MM.1S (cell line): ENCODE results near the gene MRPL51.

ENCODE experiments used
- DNase-seq: peaks from one replicate; pipeline ENCODE4 v3.0.0-alpha.2; 2015
- H2AFZ ChIP-seq: fragments of 300-600 bp; sonication (generic); 2 replicates; pipeline ENCODE4 v1.6.0; 2016; ENCODE audit warnings: antibody characterized with exemption, low read length
- H3F3A ChIP-seq: fragments of 300-600 bp; sonication (generic); 2 replicates; pipeline ENCODE4 v1.6.1; 2016; ENCODE audit warnings: mild to moderate bottlenecking, antibody characterized with exemption, low read length, moderate library complexity, mixed read lengths; ENCODE audit not compliant: insufficient read depth
- H3K27ac ChIP-seq: fragments of 300-600 bp; sonication (generic); 2 replicates; pipeline ENCODE4 v1.5.1; 2016; ENCODE audit warnings: mild to moderate bottlenecking, low read length
- H3K27me3 ChIP-seq: fragments of 300-600 bp; sonication (generic); replicated peaks from 2 replicates; pipeline ENCODE4 v1.6.0; 2016; ENCODE audit warnings: low read length; ENCODE audit not compliant: insufficient read depth
- H3K36me3 ChIP-seq: fragments of 300-600 bp; sonication (generic); replicated peaks from 2 replicates; pipeline ENCODE4 v1.6.1; 2016; ENCODE audit warnings: mild to moderate bottlenecking, low read length, mixed read lengths; ENCODE audit not compliant: insufficient read depth
- H3K4me1 ChIP-seq: fragments of 300-600 bp; sonication (generic); 2 replicates; pipeline ENCODE4 v1.6.1; 2016; ENCODE audit warnings: low read length, mixed read lengths
- H3K4me2 ChIP-seq: fragments of 300-600 bp; sonication (generic); 2 replicates; pipeline ENCODE4 v1.6.0; 2016; ENCODE audit warnings: low read depth, low read length
- H3K4me3 ChIP-seq: fragments of 300-600 bp; sonication (generic); 2 replicates; pipeline ENCODE4 v1.5.1; 2016; ENCODE audit warnings: low read length, mixed read lengths
- H3K79me2 ChIP-seq: fragments of 300-600 bp; sonication (generic); 2 replicates; pipeline ENCODE4 v1.6.1; 2016; ENCODE audit warnings: mixed run types, low read length, mixed read lengths
- H3K9ac ChIP-seq: fragments of 300-600 bp; sonication (generic); 2 replicates; pipeline ENCODE4 v1.6.1; 2016; ENCODE audit warnings: low read length, mixed read lengths
- H3K9me2 ChIP-seq: fragments of 300-600 bp; sonication (generic); replicated peaks from 2 replicates; pipeline ENCODE4 v1.6.1; 2016; ENCODE audit warnings: mild to moderate bottlenecking, low read length, mixed read lengths; ENCODE audit not compliant: insufficient read depth
- H3K9me3 ChIP-seq: fragments of 300-600 bp; sonication (generic); replicated peaks from 2 replicates; pipeline ENCODE4 v1.6.1; 2016; ENCODE audit warnings: mild to moderate bottlenecking, low read length, mixed read lengths; ENCODE audit not compliant: insufficient read depth
- H4K20me1 ChIP-seq: fragments of 300-600 bp; sonication (generic); 2 replicates; pipeline ENCODE4 v1.6.1; 2016; ENCODE audit warnings: mild to moderate bottlenecking, low read length, moderate library complexity, mixed read lengths; ENCODE audit not compliant: insufficient read depth
- EZH2 ChIP-seq: fragments of 300-600 bp; sonication (generic); optimal IDR thresholded peaks from 2 replicates; pipeline ENCODE3; 2017; ENCODE audit warnings: low read depth, mild to moderate bottlenecking, antibody characterized with exemption, low read length, mixed read lengths
- EZH2phosphoT487 ChIP-seq: fragments of 300-600 bp; sonication (generic); IDR thresholded peaks from 2 replicates; pipeline ENCODE4 v1.6.1; 2018; ENCODE audit warnings: antibody characterized with exemption, low read length
- TF ChIP-seq, protein P1 (sequence below): fragments of 300-600 bp; sonication (generic); IDR thresholded peaks from 2 replicates; pipeline ENCODE4 v1.5.1; 2016; ENCODE audit warnings: antibody characterized with exemption, low read length, mixed read lengths

Gene MRPL51

DNA sequence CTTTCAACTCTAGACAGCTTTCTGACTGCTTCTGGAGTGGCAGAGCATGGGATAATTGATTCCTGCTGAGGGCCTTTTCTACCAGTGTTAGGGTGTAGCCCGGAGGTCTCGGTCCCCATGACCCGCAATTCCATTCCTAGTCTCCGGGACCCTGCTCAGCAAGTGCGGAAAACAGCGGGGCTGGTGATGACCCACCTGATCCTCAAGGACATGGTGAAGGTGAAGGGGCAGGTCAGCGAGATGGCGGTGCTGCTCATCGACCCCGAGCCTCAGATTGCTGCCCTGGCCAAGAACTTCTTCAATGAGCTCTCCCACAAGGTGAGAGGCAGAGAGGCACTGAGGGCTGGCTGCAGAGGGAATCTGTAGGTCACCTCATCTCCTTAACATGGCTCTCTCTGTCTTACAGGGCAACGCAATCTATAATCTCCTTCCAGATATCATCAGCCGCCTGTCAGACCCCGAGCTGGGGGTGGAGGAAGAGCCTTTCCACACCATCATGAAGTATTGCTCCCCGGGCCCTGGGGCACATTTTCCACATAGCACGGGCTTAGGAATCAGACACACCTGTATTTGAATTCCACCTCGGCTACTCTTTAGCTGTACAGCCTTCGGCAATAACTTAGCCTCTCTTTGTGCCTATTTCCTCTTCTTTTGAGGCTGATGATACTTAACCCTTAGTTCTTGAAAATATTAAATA is 35.6 kb upstream of the MRPL51 start:
- no peak overlapping the region for H2AFZ ChIP-seq
- H3K4me3 ChIP-seq: no peak overlapping the region
- no peaks in the 10 kb centered on the region for H3K27me3 ChIP-seq
- no peak overlapping the region for H3K4me2 ChIP-seq
- H3K79me2 ChIP-seq: peaks cover 37% of the 10 kb centered on the region
- H3K9me3 ChIP-seq: no peaks in the 10 kb centered on the region
- H3K9me2 ChIP-seq: no peaks in the 10 kb centered on the region
- H3K9ac ChIP-seq: no peak overlapping the region
- no peaks in the 10 kb centered on the region for H4K20me1 ChIP-seq
- peaks cover 13% of the 10 kb centered on the region for H3K4me1 ChIP-seq
- no peak overlapping the region for H3K27ac ChIP-seq
- no peak for DNase-seq
- TF ChIP-seq, protein P1, sequence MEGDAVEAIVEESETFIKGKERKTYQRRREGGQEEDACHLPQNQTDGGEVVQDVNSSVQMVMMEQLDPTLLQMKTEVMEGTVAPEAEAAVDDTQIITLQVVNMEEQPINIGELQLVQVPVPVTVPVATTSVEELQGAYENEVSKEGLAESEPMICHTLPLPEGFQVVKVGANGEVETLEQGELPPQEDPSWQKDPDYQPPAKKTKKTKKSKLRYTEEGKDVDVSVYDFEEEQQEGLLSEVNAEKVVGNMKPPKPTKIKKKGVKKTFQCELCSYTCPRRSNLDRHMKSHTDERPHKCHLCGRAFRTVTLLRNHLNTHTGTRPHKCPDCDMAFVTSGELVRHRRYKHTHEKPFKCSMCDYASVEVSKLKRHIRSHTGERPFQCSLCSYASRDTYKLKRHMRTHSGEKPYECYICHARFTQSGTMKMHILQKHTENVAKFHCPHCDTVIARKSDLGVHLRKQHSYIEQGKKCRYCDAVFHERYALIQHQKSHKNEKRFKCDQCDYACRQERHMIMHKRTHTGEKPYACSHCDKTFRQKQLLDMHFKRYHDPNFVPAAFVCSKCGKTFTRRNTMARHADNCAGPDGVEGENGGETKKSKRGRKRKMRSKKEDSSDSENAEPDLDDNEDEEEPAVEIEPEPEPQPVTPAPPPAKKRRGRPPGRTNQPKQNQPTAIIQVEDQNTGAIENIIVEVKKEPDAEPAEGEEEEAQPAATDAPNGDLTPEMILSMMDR: no peak
- TF ChIP-seq EZH2phosphoT487 (no peak), EZH2 (no peak)
- peaks cover 36% of the 10 kb centered on the region for H3F3A ChIP-seq
- peaks cover 48% of the 10 kb centered on the region for H3K36me3 ChIP-seq

DNA sequence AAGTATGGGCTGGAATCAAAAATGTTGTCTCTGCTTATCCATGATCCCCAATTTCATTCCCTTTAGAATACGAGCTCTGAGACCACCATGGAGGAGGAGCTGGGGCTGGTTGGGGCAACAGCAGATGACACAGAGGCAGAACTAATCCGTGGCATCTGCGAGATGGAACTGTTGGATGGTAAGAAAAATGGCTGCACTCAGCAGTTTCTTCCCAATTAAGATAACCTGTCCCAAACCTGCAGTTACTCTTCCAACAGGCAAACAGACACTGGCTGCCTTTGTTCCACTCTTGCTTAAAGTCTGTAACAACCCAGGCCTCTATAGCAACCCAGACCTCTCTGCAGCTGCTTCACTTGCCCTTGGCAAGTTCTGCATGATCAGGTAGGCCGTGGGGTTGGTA is 34.6 kb upstream of the MRPL51 start:
- no peak overlapping the region for H3K9ac ChIP-seq
- no peak overlapping the region for H3K4me2 ChIP-seq
- TF ChIP-seq, protein P1: no peak
- TF ChIP-seq EZH2 (no peak), EZH2phosphoT487 (no peak)
- H3K27me3 ChIP-seq: no peaks in the 10 kb centered on the region
- H3K36me3 ChIP-seq: peaks cover 54% of the 10 kb centered on the region
- peaks cover 13% of the 10 kb centered on the region for H3K4me1 ChIP-seq
- no peaks in the 10 kb centered on the region for H4K20me1 ChIP-seq
- no peak overlapping the region for H2AFZ ChIP-seq
- no peak for DNase-seq
- no peak overlapping the region for H3K27ac ChIP-seq
- peaks cover 34% of the 10 kb centered on the region for H3K79me2 ChIP-seq
- peaks cover 27% of the 10 kb centered on the region for H3F3A ChIP-seq
- no peaks in the 10 kb centered on the region for H3K9me3 ChIP-seq
- no peak overlapping the region for H3K4me3 ChIP-seq
- no peaks in the 10 kb centered on the region for H3K9me2 ChIP-seq

DNA sequence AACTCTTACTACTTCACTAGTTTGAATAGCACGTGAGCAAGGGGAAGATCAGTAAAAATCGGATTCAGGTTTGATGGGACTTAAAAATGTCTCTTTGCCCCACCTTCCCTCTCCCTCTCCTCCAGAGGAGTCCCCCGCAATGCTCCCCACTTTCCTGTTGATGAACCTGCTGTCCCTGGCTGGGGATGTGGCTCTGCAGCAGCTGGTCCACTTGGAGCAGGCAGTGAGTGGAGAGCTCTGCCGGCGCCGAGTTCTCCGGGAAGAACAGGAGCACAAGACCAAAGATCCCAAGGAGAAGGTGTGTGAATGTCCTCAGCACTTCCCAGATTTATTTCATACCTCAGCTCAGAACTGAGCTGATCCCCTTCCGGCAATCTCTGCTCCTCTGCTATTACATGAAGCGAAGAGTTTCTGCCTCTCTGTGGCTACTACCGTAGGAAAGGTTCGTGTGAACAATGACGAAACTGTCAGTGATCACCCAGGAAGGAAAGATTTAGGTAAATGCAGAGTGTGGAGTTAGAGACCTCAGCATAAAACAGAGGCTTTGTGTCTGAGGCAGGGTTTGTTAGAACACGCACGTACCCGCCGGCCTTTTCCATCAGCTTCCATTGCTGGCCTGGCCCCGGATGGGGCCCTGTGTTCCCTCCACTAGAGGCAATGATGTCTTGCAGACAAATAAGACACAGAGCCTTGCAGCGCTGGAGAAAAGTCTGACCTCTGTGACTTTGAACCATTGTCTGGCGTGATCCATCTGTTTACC is 33.9 kb upstream of the MRPL51 start:
- Histone ChIP-seq H3K4me3 (no peak overlapping the region), H3F3A (peaks cover 20% of the 10 kb centered on the region), H2AFZ (no peak overlapping the region), H3K4me2 (no peak overlapping the region), H3K4me1 (peaks cover 9% of the 10 kb centered on the region), H3K27ac (no peak overlapping the region), H3K9me2 (no peaks in the 10 kb centered on the region), H3K9me3 (no peaks in the 10 kb centered on the region), H4K20me1 (no peaks in the 10 kb centered on the region), H3K27me3 (no peaks in the 10 kb centered on the region), H3K9ac (no peak overlapping the region), H3K79me2 (peaks cover 27% of the 10 kb centered on the region), H3K36me3 (peaks cover 57% of the 10 kb centered on the region)
- no peak for DNase-seq
- TF ChIP-seq, protein P1: no peak
- no peak for TF ChIP-seq EZH2phosphoT487
- no peak for TF ChIP-seq EZH2
